Hematopoietic multipotent progenitor cell treated with erythropoietin and hydrocortisone succinate and interleukin-3 and kit ligand, for 15 days (in vitro differentiated cells): ENCODE data around the gene MAP7D2.

Source experiments
- DNase-seq: peaks from one replicate; pipeline ENCODE4 v3.0.0-alpha.2; 2015; ENCODE audit warnings: low spot score

Gene MAP7D2

GRCh38 chrX:20112022-20112774, 4.5 kb downstream of the MAP7D2 start:
- no peak for DNase-seq

- no peak for DNase-seq
These were observed 5.4 kb downstream of the MAP7D2 start for GRCh38 chrX:20111271-20111670.

GRCh38 chrX:20101934-20102581, 14.6 kb downstream of the MAP7D2 start:
- no peak for DNase-seq

- DNase-seq: no peak
These were observed 25.2 kb downstream of the MAP7D2 start for GRCh38 chrX:20091499-20091898.

GRCh38 chrX:20089845-20090244, 26.9 kb downstream of the MAP7D2 start:
- DNase-seq: no peak

GRCh38 chrX:20080277-20080676, 36.4 kb downstream of the MAP7D2 start:
- no peak for DNase-seq

- no peak for DNase-seq
These were observed 45.1 kb downstream of the MAP7D2 start for GRCh38 chrX:20071511-20072079.

GRCh38 chrX:20067709-20068561, 48.8 kb downstream of the MAP7D2 start:
- DNase-seq: no peak

GRCh38 chrX:20066968-20067708, 49.6 kb downstream of the MAP7D2 start:
- peak; percentile 2 for DNase-seq

- DNase-seq: peak; percentile 3
These were observed 52.9 kb downstream of the MAP7D2 start for GRCh38 chrX:20063716-20064351.

- DNase-seq: no peak
These were observed 53.6 kb downstream of the MAP7D2 start for GRCh38 chrX:20063153-20063552.

- DNase-seq: no peak
These were observed 54.9 kb downstream of the MAP7D2 start for GRCh38 chrX:20061855-20062254.

- DNase-seq: no peak
These were observed 55.6 kb downstream of the MAP7D2 start for GRCh38 chrX:20060961-20061748.

GRCh38 chrX:20059467-20060128, 57.1 kb downstream of the MAP7D2 start:
- DNase-seq: no peak

- no peak for DNase-seq
These were observed 59.2 kb downstream of the MAP7D2 start for GRCh38 chrX:20057479-20057878.

GRCh38 chrX:20056704-20057103, 60.0 kb downstream of the MAP7D2 start:
- DNase-seq: no peak

- no peak for DNase-seq
These were observed 63.2 kb downstream of the MAP7D2 start for GRCh38 chrX:20053537-20053936.

GRCh38 chrX:20046864-20047263, 69.8 kb downstream of the MAP7D2 start:
- DNase-seq: no peak

- no peak for DNase-seq
These were observed 70.5 kb downstream of the MAP7D2 start for GRCh38 chrX:20046223-20046622.

GRCh38 chrX:20042221-20042620, 74.5 kb downstream of the MAP7D2 start:
- DNase-seq: no peak
